ENCODE measurements around the gene PLEKHM2.
A peak's percentile ranks its signal among the peaks of the same experiment; 100 is the strongest.

Gene PLEKHM2

GRCh38 chr1:15736038-15736891 is 52.1 kb downstream of the PLEKHM2 start, which contains the start of gene SLC25A34:
Gene SLC25A34, plus strand, starts transcription at chr1:15736258. Its CDS starts 228 bp downstream, at chr1:15736486.
- ChIA-PET POLR2A (ENCODE audit: low non-redundant PET) (no interaction called here), CTCF (no interaction called here)
- no peak for DNase-seq (ENCODE audit: low spot score)

DNA sequence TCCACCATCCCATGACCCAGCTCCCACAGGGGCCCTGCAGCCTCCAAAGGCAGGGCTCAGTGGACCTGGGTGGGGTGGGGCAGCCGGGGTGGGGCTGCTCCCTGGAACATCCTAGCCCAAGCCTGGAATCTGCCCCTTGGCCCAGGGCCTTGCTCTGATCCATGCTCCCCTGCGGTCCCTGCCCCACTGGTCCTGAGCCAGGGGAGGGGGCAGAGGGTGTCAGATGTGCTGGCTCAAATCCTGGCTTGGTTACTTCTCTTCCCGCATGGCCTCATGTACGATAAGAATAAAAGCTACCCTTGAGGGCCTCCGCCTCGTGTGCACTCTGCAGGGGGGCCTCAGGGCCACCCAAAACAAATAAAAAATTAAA is 52.8 kb downstream of the PLEKHM2 start:
- CTCF ChIA-PET, result no interaction called here
- POLR2A ChIA-PET (ENCODE audit: low non-redundant PET), result interaction anchor here (0.6 kb wide), 1 partner anchor 117 kb away, joined by 3 read pairs; no protein-coding TSS in a partner anchor
- TF ChIP-seq, protein P1, sequence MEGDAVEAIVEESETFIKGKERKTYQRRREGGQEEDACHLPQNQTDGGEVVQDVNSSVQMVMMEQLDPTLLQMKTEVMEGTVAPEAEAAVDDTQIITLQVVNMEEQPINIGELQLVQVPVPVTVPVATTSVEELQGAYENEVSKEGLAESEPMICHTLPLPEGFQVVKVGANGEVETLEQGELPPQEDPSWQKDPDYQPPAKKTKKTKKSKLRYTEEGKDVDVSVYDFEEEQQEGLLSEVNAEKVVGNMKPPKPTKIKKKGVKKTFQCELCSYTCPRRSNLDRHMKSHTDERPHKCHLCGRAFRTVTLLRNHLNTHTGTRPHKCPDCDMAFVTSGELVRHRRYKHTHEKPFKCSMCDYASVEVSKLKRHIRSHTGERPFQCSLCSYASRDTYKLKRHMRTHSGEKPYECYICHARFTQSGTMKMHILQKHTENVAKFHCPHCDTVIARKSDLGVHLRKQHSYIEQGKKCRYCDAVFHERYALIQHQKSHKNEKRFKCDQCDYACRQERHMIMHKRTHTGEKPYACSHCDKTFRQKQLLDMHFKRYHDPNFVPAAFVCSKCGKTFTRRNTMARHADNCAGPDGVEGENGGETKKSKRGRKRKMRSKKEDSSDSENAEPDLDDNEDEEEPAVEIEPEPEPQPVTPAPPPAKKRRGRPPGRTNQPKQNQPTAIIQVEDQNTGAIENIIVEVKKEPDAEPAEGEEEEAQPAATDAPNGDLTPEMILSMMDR (conservative IDR thresholded peaks at IDR 0.05; ENCODE audit: low read depth), result no peak

More at GRCh38 chr1:15736038-15736891, 52.1 kb downstream of the PLEKHM2 start, which contains the start of gene SLC25A34:
- peak within 1 kb of the TSS; percentile 84 for H3K27ac ChIP-seq
- TF ChIP-seq, protein P1 (conservative IDR thresholded peaks at IDR 0.05; ENCODE audit: low read depth), result no peak

GRCh38 chr1:15737324-15738319 is 53.5 kb downstream of the PLEKHM2 start:
- CTCF ChIA-PET, result interaction anchor here (0.6 kb wide), 1 partner anchor 90 kb away, joined by 3 read pairs; no protein-coding TSS in a partner anchor
- POLR2A ChIA-PET (ENCODE audit: low non-redundant PET), result interaction anchor here (0.6 to 0.7 kb wide), 2 partner anchors 74 to 118 kb away, joined by 3 read pairs; no protein-coding TSS in a partner anchor

More for the DNA sequence above, 52.8 kb downstream of the PLEKHM2 start:
- H3K27ac ChIP-seq, result peak overlapping the region; percentile 84
- DNase-seq (ENCODE audit: low spot score), result no peak

GRCh38 chr1:15738416-15739113 is 54.4 kb downstream of the PLEKHM2 start:
- POLR2A ChIA-PET (ENCODE audit: low non-redundant PET), result no interaction called here
- H3K27ac ChIP-seq, result peak overlapping the region; percentile 84
- CTCF ChIA-PET, result no interaction called here
- TF ChIP-seq, protein P1 (conservative IDR thresholded peaks at IDR 0.05; ENCODE audit: low read depth), result no peak
- no peak for DNase-seq (ENCODE audit: low spot score)

More at GRCh38 chr1:15737324-15738319, 53.5 kb downstream of the PLEKHM2 start:
- TF ChIP-seq, protein P1 (conservative IDR thresholded peaks at IDR 0.05; ENCODE audit: low read depth), result no peak
- DNase-seq (ENCODE audit: low spot score), result no peak
- peak overlapping the region; percentile 84 for H3K27ac ChIP-seq

- POLR2A ChIA-PET (ENCODE audit: low non-redundant PET), result no interaction called here
- TF ChIP-seq, protein P1 (conservative IDR thresholded peaks at IDR 0.05; ENCODE audit: low read depth), result no peak
- DNase-seq (ENCODE audit: low spot score), result no peak
- CTCF ChIA-PET, result no interaction called here
- H3K27ac ChIP-seq, result peak overlapping the region; percentile 84
These were observed 55.1 kb downstream of the PLEKHM2 start for GRCh38 chr1:15739259-15739658.
